ENCODE results near the gene MOCOS. TPM values are rescaled to one million over a fixed set of nuclear protein-coding genes. Genes with fewer than 3 reads are reported as not detected.

The MOCOS gene
- total RNA-seq, 1 donor from 2014 or later, result 1.9 TPM

GRCh38 chr18:36201765-36202164, 14.5 kb downstream of the MOCOS start:
- Histone ChIP-seq H3K4me2 (ENCODE audit: low read length) (no peak overlapping the region), H3K27ac (ENCODE audit: low read depth, low read length) (no peak overlapping the region), H3K4me3 (ENCODE audit: insufficient read depth, low read depth, low read length) (no peak overlapping the region), H3K79me2 (ENCODE audit: insufficient read depth, low read length) (no peaks in the 10 kb centered on the region), H3K4me1 (ENCODE audit: insufficient read depth, low read length) (no peaks in the 10 kb centered on the region), H4K20me1 (ENCODE audit: insufficient read depth, low read length) (no peaks in the 10 kb centered on the region), H3K9me3 (ENCODE audit: insufficient read depth, low read depth, low read length) (no peaks in the 10 kb centered on the region), H3K36me3 (ENCODE audit: insufficient read depth, low read length) (no peaks in the 10 kb centered on the region), H3K27me3 (ENCODE audit: insufficient read depth, low read length) (no peaks in the 10 kb centered on the region), H2AFZ (ENCODE audit: low read depth, low read length) (no peak overlapping the region), H3K9ac (ENCODE audit: low read length) (no peak overlapping the region)
- TF ChIP-seq, protein P1, sequence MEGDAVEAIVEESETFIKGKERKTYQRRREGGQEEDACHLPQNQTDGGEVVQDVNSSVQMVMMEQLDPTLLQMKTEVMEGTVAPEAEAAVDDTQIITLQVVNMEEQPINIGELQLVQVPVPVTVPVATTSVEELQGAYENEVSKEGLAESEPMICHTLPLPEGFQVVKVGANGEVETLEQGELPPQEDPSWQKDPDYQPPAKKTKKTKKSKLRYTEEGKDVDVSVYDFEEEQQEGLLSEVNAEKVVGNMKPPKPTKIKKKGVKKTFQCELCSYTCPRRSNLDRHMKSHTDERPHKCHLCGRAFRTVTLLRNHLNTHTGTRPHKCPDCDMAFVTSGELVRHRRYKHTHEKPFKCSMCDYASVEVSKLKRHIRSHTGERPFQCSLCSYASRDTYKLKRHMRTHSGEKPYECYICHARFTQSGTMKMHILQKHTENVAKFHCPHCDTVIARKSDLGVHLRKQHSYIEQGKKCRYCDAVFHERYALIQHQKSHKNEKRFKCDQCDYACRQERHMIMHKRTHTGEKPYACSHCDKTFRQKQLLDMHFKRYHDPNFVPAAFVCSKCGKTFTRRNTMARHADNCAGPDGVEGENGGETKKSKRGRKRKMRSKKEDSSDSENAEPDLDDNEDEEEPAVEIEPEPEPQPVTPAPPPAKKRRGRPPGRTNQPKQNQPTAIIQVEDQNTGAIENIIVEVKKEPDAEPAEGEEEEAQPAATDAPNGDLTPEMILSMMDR (IDR thresholded peaks at IDR 0.05; ENCODE audit: insufficient read depth, low read depth, low read length), result no peak
- no peak for TF ChIP-seq EZH2 (IDR thresholded peaks at IDR 0.05; ENCODE audit: insufficient read depth, low read length)
- no peak overlapping the region for H3K27ac Mint-ChIP-seq (ENCODE audit: unreplicated experiment)
- H3K36me3 Mint-ChIP-seq (ENCODE audit: low read depth, unreplicated experiment), result peaks cover 3% of the 10 kb centered on the region
- H3K4me1 Mint-ChIP-seq (ENCODE audit: low read depth, unreplicated experiment), result no peaks in the 10 kb centered on the region
- H3K9me3 Mint-ChIP-seq (ENCODE audit: unreplicated experiment), result no peaks in the 10 kb centered on the region
- DNase-seq (ENCODE audit: low read depth), result no peak
- peaks cover 9% of the 10 kb centered on the region for H3K27me3 Mint-ChIP-seq (ENCODE audit: low read depth, unreplicated experiment)
- no peak overlapping the region for H3K4me3 Mint-ChIP-seq (ENCODE audit: unreplicated experiment)
- FAIRE-seq, result no peak

- Histone ChIP-seq H3K27ac (ENCODE audit: low read depth, low read length) (no peak overlapping the region), H4K20me1 (ENCODE audit: insufficient read depth, low read length) (no peaks in the 10 kb centered on the region), H3K9me3 (ENCODE audit: insufficient read depth, low read depth, low read length) (no peaks in the 10 kb centered on the region), H3K4me2 (ENCODE audit: low read length) (no peak overlapping the region), H3K4me3 (ENCODE audit: insufficient read depth, low read depth, low read length) (no peak overlapping the region), H3K27me3 (ENCODE audit: insufficient read depth, low read length) (no peaks in the 10 kb centered on the region), H2AFZ (ENCODE audit: low read depth, low read length) (no peak overlapping the region), H3K4me1 (ENCODE audit: insufficient read depth, low read length) (no peaks in the 10 kb centered on the region), H3K79me2 (ENCODE audit: insufficient read depth, low read length) (no peaks in the 10 kb centered on the region), H3K36me3 (ENCODE audit: insufficient read depth, low read length) (no peaks in the 10 kb centered on the region), H3K9ac (ENCODE audit: low read length) (no peak overlapping the region)
- FAIRE-seq (no peak), DNase-seq (ENCODE audit: low read depth) (no peak)
- no peak overlapping the region for H3K27ac Mint-ChIP-seq (ENCODE audit: unreplicated experiment)
- no peak overlapping the region for H3K4me3 Mint-ChIP-seq (ENCODE audit: unreplicated experiment)
- TF ChIP-seq, protein P1 (IDR thresholded peaks at IDR 0.05; ENCODE audit: insufficient read depth, low read depth, low read length), result no peak
- no peak for TF ChIP-seq EZH2 (IDR thresholded peaks at IDR 0.05; ENCODE audit: insufficient read depth, low read length)
- peaks cover 8% of the 10 kb centered on the region for H3K27me3 Mint-ChIP-seq (ENCODE audit: low read depth, unreplicated experiment)
- H3K36me3 Mint-ChIP-seq (ENCODE audit: low read depth, unreplicated experiment), result peaks cover 3% of the 10 kb centered on the region
- no peaks in the 10 kb centered on the region for H3K4me1 Mint-ChIP-seq (ENCODE audit: low read depth, unreplicated experiment)
- H3K9me3 Mint-ChIP-seq (ENCODE audit: unreplicated experiment), result peaks cover 4% of the 10 kb centered on the region
Measured at GRCh38 chr18:36203360-36203895, 16.1 kb downstream of the MOCOS start.

DNA sequence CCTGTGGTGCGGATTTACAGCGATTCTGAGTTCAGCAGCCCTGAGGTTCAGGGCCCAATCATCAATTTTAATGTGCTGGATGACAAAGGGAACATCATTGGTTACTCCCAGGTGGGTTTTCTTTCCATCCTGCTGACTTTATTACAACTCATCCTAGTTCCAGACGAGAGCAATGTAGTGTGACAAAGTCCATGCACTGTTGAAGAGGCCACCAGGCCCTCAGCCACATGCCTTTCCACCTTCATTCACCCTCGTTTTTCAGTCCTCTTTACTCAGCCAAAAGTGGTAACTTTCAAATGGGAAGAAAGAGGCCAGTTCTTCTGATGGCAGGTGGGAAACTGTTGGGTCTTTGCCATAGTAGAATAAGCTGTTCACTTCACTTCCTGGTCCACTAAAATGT, 17.9 kb downstream of the MOCOS start:
- no peak overlapping the region for H3K9ac ChIP-seq (ENCODE audit: low read length)
- no peak for DNase-seq (ENCODE audit: low read depth)

More for the DNA sequence above, 17.9 kb downstream of the MOCOS start:
- peaks cover 6% of the 10 kb centered on the region for H3K9me3 Mint-ChIP-seq (ENCODE audit: unreplicated experiment)
- no peak for TF ChIP-seq EZH2 (IDR thresholded peaks at IDR 0.05; ENCODE audit: insufficient read depth, low read length)
- TF ChIP-seq, protein P1 (IDR thresholded peaks at IDR 0.05; ENCODE audit: insufficient read depth, low read depth, low read length), result no peak
- H3K27me3 ChIP-seq (ENCODE audit: insufficient read depth, low read length), result no peaks in the 10 kb centered on the region
- no peaks in the 10 kb centered on the region for H3K4me1 ChIP-seq (ENCODE audit: insufficient read depth, low read length)
- no peaks in the 10 kb centered on the region for H4K20me1 ChIP-seq (ENCODE audit: insufficient read depth, low read length)
- peaks cover 3% of the 10 kb centered on the region for H3K27me3 Mint-ChIP-seq (ENCODE audit: low read depth, unreplicated experiment)
- H3K4me2 ChIP-seq (ENCODE audit: low read length), result no peak overlapping the region
- H2AFZ ChIP-seq (ENCODE audit: low read depth, low read length), result no peak overlapping the region
- H3K4me3 Mint-ChIP-seq (ENCODE audit: unreplicated experiment), result no peak overlapping the region
- no peaks in the 10 kb centered on the region for H3K79me2 ChIP-seq (ENCODE audit: insufficient read depth, low read length)
- no peak overlapping the region for H3K4me3 ChIP-seq (ENCODE audit: insufficient read depth, low read depth, low read length)
- H3K9me3 ChIP-seq (ENCODE audit: insufficient read depth, low read depth, low read length), result no peaks in the 10 kb centered on the region
- no peak overlapping the region for H3K27ac Mint-ChIP-seq (ENCODE audit: unreplicated experiment)
- H3K4me1 Mint-ChIP-seq (ENCODE audit: low read depth, unreplicated experiment), result no peaks in the 10 kb centered on the region
- FAIRE-seq, result no peak
- peaks cover 2% of the 10 kb centered on the region for H3K36me3 Mint-ChIP-seq (ENCODE audit: low read depth, unreplicated experiment)
- H3K36me3 ChIP-seq (ENCODE audit: insufficient read depth, low read length), result no peaks in the 10 kb centered on the region
- H3K27ac ChIP-seq (ENCODE audit: low read depth, low read length), result no peak overlapping the region
